Loucy (cell line): Measurements from ENCODE around the gene CRABP2.

Experiments
- H2AFZ ChIP-seq: fragments of 200-600 bp; sonication (generic); 2 replicates; pipeline ENCODE4 v1.6.0; 2016; ENCODE audit warnings: antibody characterized with exemption, mild to moderate bottlenecking, low read length, moderate library complexity
- H3F3A ChIP-seq: fragments of 200-600 bp; 2 replicates; pipeline ENCODE4 v1.6.0; 2016; ENCODE audit warnings: antibody characterized with exemption, low read depth, mild to moderate bottlenecking
- H3K27me3 ChIP-seq: fragments of 200-600 bp; sonication (generic); 2 replicates; pipeline ENCODE4 v1.6.1; 2014; ENCODE audit warnings: low read length, mild to moderate bottlenecking; ENCODE audit not compliant: insufficient read depth, poor library complexity, severe bottlenecking
- H3K36me3 ChIP-seq: fragments of 200-600 bp; sonication (generic); 2 replicates; pipeline ENCODE4 v1.6.1; 2016; ENCODE audit warnings: low read length; ENCODE audit not compliant: insufficient read depth
- H3K4me1 ChIP-seq: fragments of 200-600 bp; sonication (generic); 2 replicates; pipeline ENCODE4 v1.5.1; 2014; ENCODE audit warnings: low read length, mild to moderate bottlenecking; ENCODE audit not compliant: insufficient read depth, poor library complexity, severe bottlenecking
- H3K4me2 ChIP-seq: fragments of 200-600 bp; sonication (generic); 2 replicates; pipeline ENCODE4 v1.6.0; 2014; ENCODE audit warnings: antibody characterized with exemption, low read length, low read depth, mild to moderate bottlenecking; ENCODE audit not compliant: poor library complexity, severe bottlenecking
- H3K4me3 ChIP-seq: fragments of 200-600 bp; sonication (generic); 2 replicates; pipeline ENCODE4 v1.5.1; 2014; ENCODE audit warnings: low read length, mild to moderate bottlenecking, mixed read lengths; ENCODE audit not compliant: poor library complexity, severe bottlenecking
- H3K79me2 ChIP-seq: fragments of 200-600 bp; sonication (generic); 2 replicates; pipeline ENCODE4 v1.6.1; 2014; ENCODE audit warnings: low read length; ENCODE audit not compliant: insufficient read depth
- H3K9ac ChIP-seq: fragments of 200-600 bp; sonication (generic); 2 replicates; pipeline ENCODE4 v1.6.0; 2014; ENCODE audit warnings: mild to moderate bottlenecking, low read depth, low read length, moderate library complexity; ENCODE audit not compliant: poor library complexity, severe bottlenecking
- H3K9me2 ChIP-seq: fragments of 200-600 bp; sonication (generic); replicated peaks from 2 replicates; pipeline ENCODE4 v1.6.1; 2016; ENCODE audit warnings: low read depth, low read length, mixed read lengths
- H3K9me3 ChIP-seq: fragments of 200-600 bp; sonication (generic); 2 replicates; pipeline ENCODE4 v1.6.1; 2014; ENCODE audit warnings: mild to moderate bottlenecking, antibody characterized with exemption, low read length, low read depth; ENCODE audit not compliant: insufficient read depth
- H4K20me1 ChIP-seq: fragments of 200-600 bp; sonication (generic); 2 replicates; pipeline ENCODE4 v1.6.0; 2014; ENCODE audit warnings: antibody characterized with exemption, low read length, mild to moderate bottlenecking; ENCODE audit not compliant: insufficient read depth, poor library complexity, severe bottlenecking
- EZH2phosphoT487 ChIP-seq: fragments of 200-600 bp; IDR thresholded peaks from 2 replicates; pipeline ENCODE4 v1.6.1; 2018; ENCODE audit warnings: antibody characterized with exemption, mild to moderate bottlenecking, moderate library complexity, borderline replicate concordance
- TF ChIP-seq, protein P1 (sequence below): fragments of 200-600 bp; sonication (generic); conservative IDR thresholded peaks from 2 replicates; pipeline ENCODE4 v1.5.1; 2014; ENCODE audit warnings: mild to moderate bottlenecking, antibody characterized with exemption, low read length

Gene CRABP2

DNA sequence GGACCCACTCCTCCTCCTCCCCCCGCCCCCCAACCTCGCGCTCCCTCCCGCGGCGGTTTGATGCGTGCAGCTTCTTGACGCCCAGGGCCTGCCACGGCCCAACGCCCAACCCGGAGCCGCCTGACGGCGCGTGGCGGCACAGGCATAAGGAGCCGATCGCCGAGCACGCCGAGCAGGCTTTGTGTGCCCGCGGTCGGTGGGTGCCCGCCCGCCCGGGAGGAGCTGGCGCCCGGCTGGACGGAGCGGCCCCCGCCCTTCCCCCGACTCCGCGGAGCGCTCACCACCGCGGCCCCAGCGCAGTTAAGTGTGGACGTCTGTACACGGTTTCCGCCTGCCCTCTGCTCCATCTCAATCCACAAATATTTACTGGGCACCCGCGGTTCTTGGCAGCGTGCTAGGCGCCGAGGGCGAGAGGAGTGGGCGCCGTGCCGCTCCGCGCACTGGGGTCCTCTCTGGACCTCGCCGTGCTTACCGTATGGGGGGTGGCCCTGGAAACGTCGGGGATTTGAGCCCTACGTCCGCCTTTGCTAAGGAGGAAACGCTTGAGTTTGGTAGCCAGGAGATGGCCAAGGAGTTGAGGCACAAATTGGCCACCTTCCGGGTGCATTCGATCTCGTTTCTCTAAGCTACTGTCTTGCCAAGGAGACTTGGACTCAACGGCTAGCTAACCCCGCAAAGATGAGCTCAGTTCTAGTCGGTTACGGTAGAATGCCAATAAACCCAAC is 46.5 kb upstream of the CRABP2 start:
- Histone ChIP-seq H3K9me2 (no peaks in the 10 kb centered on the region), H4K20me1 (peaks cover 28% of the 10 kb centered on the region), H3K36me3 (no peaks in the 10 kb centered on the region), H3K9me3 (no peaks in the 10 kb centered on the region), H3K4me1 (peaks cover 25% of the 10 kb centered on the region), H3K4me2 (peak overlapping the region; percentile 85), H3K27me3 (peaks cover 6% of the 10 kb centered on the region), H3K9ac (peak overlapping the region; percentile 98), H3K4me3 (peak overlapping the region; percentile 90), H3F3A (no peaks in the 10 kb centered on the region), H2AFZ (peak overlapping the region; percentile 94), H3K79me2 (peaks cover 68% of the 10 kb centered on the region)
- TF ChIP-seq EZH2phosphoT487: no peak
- TF ChIP-seq, protein P1, sequence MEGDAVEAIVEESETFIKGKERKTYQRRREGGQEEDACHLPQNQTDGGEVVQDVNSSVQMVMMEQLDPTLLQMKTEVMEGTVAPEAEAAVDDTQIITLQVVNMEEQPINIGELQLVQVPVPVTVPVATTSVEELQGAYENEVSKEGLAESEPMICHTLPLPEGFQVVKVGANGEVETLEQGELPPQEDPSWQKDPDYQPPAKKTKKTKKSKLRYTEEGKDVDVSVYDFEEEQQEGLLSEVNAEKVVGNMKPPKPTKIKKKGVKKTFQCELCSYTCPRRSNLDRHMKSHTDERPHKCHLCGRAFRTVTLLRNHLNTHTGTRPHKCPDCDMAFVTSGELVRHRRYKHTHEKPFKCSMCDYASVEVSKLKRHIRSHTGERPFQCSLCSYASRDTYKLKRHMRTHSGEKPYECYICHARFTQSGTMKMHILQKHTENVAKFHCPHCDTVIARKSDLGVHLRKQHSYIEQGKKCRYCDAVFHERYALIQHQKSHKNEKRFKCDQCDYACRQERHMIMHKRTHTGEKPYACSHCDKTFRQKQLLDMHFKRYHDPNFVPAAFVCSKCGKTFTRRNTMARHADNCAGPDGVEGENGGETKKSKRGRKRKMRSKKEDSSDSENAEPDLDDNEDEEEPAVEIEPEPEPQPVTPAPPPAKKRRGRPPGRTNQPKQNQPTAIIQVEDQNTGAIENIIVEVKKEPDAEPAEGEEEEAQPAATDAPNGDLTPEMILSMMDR: no peak

DNA sequence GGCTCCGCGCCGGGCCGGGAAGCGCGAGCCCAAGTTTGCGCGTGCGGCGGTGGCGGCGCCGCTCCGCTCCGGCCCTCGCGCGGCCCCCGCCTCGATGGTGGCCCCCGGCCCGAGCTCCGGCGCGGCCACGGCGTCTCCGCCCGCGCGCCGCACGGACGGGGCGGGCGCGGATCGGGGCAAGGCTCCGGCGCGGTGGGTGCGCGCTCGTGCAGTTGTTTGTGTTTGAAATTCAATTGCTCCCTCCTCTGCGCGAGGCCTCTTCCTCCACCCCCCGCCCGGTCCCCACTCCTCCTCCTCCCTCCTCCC is 46.0 kb upstream of the CRABP2 start, which contains the start of gene HDGF:
TSS of gene HDGF (minus strand) at position 225 of the 306 bp plus-strand sequence. CDS start 246 bp downstream, outside the sequence.
- Histone ChIP-seq H2AFZ (peak within 1 kb of the TSS; percentile 94), H3F3A (no peaks in the 10 kb centered on the region), H3K36me3 (no peaks in the 10 kb centered on the region), H3K4me1 (peaks cover 30% of the 10 kb centered on the region), H3K4me3 (peak within 1 kb of the TSS; percentile 90), H3K4me2 (peak within 1 kb of the TSS; percentile 99), H3K79me2 (peaks cover 73% of the 10 kb centered on the region), H3K9me3 (no peaks in the 10 kb centered on the region), H3K27me3 (peaks cover 6% of the 10 kb centered on the region), H3K9me2 (no peaks in the 10 kb centered on the region), H3K9ac (peak within 1 kb of the TSS; percentile 100), H4K20me1 (peaks cover 33% of the 10 kb centered on the region)
- no peak for TF ChIP-seq EZH2phosphoT487
- TF ChIP-seq, protein P1: no peak

DNA sequence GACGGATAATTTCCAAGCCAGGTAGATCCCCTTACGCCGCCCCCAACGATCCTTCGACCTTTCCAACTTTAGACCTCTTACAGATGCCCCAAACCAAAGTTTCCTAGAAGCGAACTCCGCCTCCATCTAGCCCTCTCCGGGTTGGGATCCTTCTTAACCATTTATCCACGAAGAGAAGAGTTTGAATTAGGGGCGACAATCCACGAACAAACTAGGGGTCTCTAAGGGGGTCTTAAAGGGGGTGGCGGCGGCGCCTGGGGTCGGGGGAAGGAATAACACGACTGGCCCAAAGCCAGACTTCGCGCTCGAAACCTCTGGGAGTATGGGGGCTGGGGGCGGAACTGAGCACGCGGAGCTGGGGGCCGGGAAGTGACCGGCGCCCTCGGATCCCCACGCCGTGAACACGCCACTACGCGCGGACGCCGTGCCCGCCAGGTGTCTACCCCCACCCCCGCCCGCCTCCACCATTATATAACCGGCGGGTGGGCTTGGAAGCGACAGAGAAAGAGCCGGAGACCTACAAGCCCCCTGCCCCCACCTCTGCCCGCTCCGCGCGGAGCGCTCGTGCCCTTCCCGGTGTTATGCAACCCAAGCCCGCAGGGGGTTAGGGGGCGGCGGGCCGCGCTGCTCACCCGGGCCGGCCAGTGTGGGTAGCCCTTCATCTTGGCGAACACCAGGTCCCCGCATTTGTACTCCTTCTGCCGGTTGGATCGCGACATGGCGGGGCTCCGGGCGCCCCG is 45.5 kb upstream of the CRABP2 start:
- H3F3A ChIP-seq: no peaks in the 10 kb centered on the region
- no peak overlapping the region for H2AFZ ChIP-seq
- peaks cover 35% of the 10 kb centered on the region for H3K4me1 ChIP-seq

More for the DNA sequence above, 45.5 kb upstream of the CRABP2 start:
- Histone ChIP-seq H3K9me3 (no peaks in the 10 kb centered on the region), H3K79me2 (peaks cover 79% of the 10 kb centered on the region), H3K9me2 (no peaks in the 10 kb centered on the region), H3K36me3 (no peaks in the 10 kb centered on the region), H3K4me2 (peak overlapping the region; percentile 99), H3K27me3 (peaks cover 6% of the 10 kb centered on the region), H4K20me1 (peaks cover 38% of the 10 kb centered on the region), H3K4me3 (peak overlapping the region; percentile 90), H3K9ac (peak overlapping the region; percentile 100)
- TF ChIP-seq EZH2phosphoT487: no peak
- TF ChIP-seq, protein P1: no peak
